Measurements from ENCODE around the gene FETUB. TPM values are rescaled to one million over a fixed set of nuclear protein-coding genes. Genes with fewer than 3 reads are reported as not detected.

FETUB gene
- total and polyA plus RNA-seq, 4 donors: not detected

DNA sequence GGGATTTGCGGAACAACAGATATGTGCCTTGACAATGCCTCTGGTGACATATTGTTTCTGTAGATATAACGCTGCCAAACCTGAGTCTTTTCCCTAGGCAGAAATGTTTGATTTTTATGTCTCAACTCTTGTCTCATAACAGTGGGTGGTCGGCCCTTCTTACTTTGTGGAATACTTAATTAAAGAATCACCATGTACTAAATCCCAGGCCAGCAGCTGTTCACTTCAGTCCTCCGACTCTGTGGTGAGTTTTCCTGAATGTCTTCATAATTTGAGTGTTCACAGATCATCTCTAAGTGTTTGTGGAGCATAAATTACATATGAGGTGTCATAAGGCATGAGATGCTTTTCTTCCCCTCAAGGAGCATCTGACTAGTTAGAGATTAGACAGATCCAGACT lies 5.9 kb downstream of the FETUB start:
- no peak for ATAC-seq (ENCODE audit: insufficient read depth, low FRiP score)
- DNase-seq: no peak
- Histone ChIP-seq H3K27ac (ENCODE audit: low read depth in 1 of 2, low read length in 1 of 2) (no peak overlapping the region), H3K36me3 (ENCODE audit: control insufficient read depth in 4 of 4, insufficient read depth in 4 of 4, low read length in 4 of 4) (no peaks in the 10 kb centered on the region), H3K9me3 (ENCODE audit: control insufficient read depth in 4 of 4, insufficient read depth in 3 of 4, low read length in 3 of 4) (peaks cover 0 to 1% (median 0%) of the 10 kb centered on the region in 4 donors), H3K27me3 (ENCODE audit: control insufficient read depth in 3 of 3, insufficient read depth in 3 of 3, low read length in 2 of 3) (peaks cover 0 to 16% (median 0%) of the 10 kb centered on the region in 3 donors), H3K4me3 (no peak overlapping the region), H3K4me1 (ENCODE audit: control insufficient read depth in 5 of 5, insufficient read depth in 5 of 5, low read length in 5 of 5) (no peaks in the 10 kb centered on the region), H3K9ac (ENCODE audit: insufficient read depth in 1 of 2, low read length in 2 of 2) (no peak overlapping the region)
- WGBS, 2 donors: 90 to 94% methylated on average over 4 of the region's 4 CpGs
- TF ChIP-seq, protein P1, sequence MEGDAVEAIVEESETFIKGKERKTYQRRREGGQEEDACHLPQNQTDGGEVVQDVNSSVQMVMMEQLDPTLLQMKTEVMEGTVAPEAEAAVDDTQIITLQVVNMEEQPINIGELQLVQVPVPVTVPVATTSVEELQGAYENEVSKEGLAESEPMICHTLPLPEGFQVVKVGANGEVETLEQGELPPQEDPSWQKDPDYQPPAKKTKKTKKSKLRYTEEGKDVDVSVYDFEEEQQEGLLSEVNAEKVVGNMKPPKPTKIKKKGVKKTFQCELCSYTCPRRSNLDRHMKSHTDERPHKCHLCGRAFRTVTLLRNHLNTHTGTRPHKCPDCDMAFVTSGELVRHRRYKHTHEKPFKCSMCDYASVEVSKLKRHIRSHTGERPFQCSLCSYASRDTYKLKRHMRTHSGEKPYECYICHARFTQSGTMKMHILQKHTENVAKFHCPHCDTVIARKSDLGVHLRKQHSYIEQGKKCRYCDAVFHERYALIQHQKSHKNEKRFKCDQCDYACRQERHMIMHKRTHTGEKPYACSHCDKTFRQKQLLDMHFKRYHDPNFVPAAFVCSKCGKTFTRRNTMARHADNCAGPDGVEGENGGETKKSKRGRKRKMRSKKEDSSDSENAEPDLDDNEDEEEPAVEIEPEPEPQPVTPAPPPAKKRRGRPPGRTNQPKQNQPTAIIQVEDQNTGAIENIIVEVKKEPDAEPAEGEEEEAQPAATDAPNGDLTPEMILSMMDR (IDR thresholded peaks at IDR 0.05; ENCODE audit: control extremely low read depth, extremely low read depth): no peak

DNA sequence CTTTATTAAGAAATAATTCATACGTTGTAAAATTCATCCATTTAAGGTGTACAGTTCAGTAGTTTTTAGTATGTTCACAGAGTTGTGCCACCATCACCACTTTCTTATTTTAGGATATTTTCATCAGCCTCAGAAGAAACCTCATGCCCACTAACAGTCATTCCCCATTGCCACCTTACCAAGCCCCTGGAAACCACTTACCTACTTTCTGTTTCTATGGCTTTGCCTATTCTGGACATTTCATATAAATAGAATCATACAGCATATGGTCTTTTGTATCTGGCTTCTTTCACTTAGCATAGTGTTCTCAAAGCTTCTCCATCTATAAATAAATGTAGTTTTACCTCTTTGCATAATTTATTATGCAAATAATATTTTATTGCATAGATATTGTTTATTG lies 6.6 kb downstream of the FETUB start:
- DNase-seq: no peak
- WGBS, 2 donors: 80 to 83% methylated on average over 1 of the region's 1 CpG
- ATAC-seq (ENCODE audit: insufficient read depth, low FRiP score): no peak
- H3K27ac ChIP-seq (ENCODE audit: low read depth in 1 of 2, low read length in 1 of 2): no peak overlapping the region
- H3K9me3 ChIP-seq (ENCODE audit: control insufficient read depth in 4 of 4, insufficient read depth in 3 of 4, low read length in 3 of 4): peaks cover 0 to 1% (median 0%) of the 10 kb centered on the region in 4 donors
- H3K27me3 ChIP-seq (ENCODE audit: control insufficient read depth in 3 of 3, insufficient read depth in 3 of 3, low read length in 2 of 3): peaks cover 0 to 14% (median 0%) of the 10 kb centered on the region in 3 donors
- no peak overlapping the region for H3K9ac ChIP-seq (ENCODE audit: insufficient read depth in 1 of 2, low read length in 2 of 2)
- H3K4me1 ChIP-seq (ENCODE audit: control insufficient read depth in 5 of 5, insufficient read depth in 5 of 5, low read length in 5 of 5): no peaks in the 10 kb centered on the region
- H3K4me3 ChIP-seq: no peak overlapping the region
- TF ChIP-seq, protein P1 (IDR thresholded peaks at IDR 0.05; ENCODE audit: control extremely low read depth, extremely low read depth): no peak
- no peaks in the 10 kb centered on the region for H3K36me3 ChIP-seq (ENCODE audit: control insufficient read depth in 4 of 4, insufficient read depth in 4 of 4, low read length in 4 of 4)

DNA sequence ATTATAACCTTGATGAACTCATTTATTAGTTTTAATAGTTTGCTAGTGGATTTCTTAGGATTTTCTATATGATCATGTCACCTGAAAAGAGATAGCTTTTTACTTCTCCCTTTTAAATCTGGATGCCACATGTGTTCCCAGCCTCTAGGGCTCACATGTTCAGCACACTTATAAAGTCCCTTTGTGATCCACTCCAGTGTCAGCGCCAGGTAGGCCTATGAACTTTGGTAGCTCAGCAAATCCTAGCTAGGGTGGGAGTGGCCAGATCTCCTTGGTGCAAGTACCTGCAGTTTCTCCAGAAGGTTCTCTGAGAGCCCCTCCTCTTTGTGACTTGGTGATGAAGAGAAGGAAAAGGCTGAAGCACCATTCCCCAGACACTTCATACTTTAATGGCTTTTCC lies 8.7 kb downstream of the FETUB start:
- Histone ChIP-seq H3K9me3 (ENCODE audit: control insufficient read depth in 4 of 4, insufficient read depth in 3 of 4, low read length in 3 of 4) (no peaks in the 10 kb centered on the region), H3K4me1 (ENCODE audit: control insufficient read depth in 5 of 5, insufficient read depth in 5 of 5, low read length in 5 of 5) (no peaks in the 10 kb centered on the region), H3K27me3 (ENCODE audit: control insufficient read depth in 3 of 3, insufficient read depth in 3 of 3, low read length in 2 of 3) (peaks cover 0 to 2% (median 0%) of the 10 kb centered on the region in 3 donors), H3K9ac (ENCODE audit: insufficient read depth in 1 of 2, low read length in 2 of 2) (no peak overlapping the region), H3K4me3 (no peak overlapping the region), H3K27ac (ENCODE audit: low read depth in 1 of 2, low read length in 1 of 2) (no peak overlapping the region), H3K36me3 (ENCODE audit: control insufficient read depth in 4 of 4, insufficient read depth in 4 of 4, low read length in 4 of 4) (no peaks in the 10 kb centered on the region)
- TF ChIP-seq, protein P1 (IDR thresholded peaks at IDR 0.05; ENCODE audit: control extremely low read depth, extremely low read depth): no peak
- DNase-seq (no peak), ATAC-seq (ENCODE audit: insufficient read depth, low FRiP score) (no peak)
- WGBS, 2 donors: 86 to 91% methylated on average over 1 of the region's 1 CpG

DNA sequence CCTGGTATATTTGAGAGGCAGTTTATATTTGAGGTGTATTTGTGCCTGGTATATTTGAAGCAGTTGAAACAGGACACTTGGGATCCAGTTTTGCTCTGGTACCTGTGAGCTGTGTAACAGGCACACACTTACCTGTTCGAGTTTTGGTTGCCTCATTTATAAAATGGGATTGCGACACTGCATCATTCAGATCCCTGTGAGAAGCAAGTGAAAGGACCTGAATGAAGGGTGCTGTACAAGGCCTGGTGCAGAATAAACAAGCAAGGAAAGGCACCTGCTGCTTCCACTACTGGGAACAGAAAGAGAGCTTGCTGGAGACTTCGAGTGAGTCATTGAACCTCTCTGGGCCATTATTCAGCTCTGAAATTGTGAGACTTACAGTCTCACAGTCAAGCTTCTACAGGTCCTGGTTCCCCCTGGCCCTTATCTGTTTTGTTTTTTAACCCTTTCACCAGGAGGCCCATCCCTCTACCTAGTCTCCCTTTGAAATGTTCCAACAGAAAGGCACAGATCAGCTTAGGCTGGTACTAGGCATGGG lies 11.5 kb downstream of the FETUB start:
- Histone ChIP-seq H3K4me3 (no peak overlapping the region), H3K27me3 (ENCODE audit: control insufficient read depth in 3 of 3, insufficient read depth in 3 of 3, low read length in 2 of 3) (no peaks in the 10 kb centered on the region), H3K9me3 (ENCODE audit: control insufficient read depth in 4 of 4, insufficient read depth in 3 of 4, low read length in 3 of 4) (no peaks in the 10 kb centered on the region), H3K36me3 (ENCODE audit: control insufficient read depth in 4 of 4, insufficient read depth in 4 of 4, low read length in 4 of 4) (no peaks in the 10 kb centered on the region), H3K4me1 (ENCODE audit: control insufficient read depth in 5 of 5, insufficient read depth in 5 of 5, low read length in 5 of 5) (no peaks in the 10 kb centered on the region), H3K27ac (ENCODE audit: low read depth in 1 of 2, low read length in 1 of 2) (no peak overlapping the region), H3K9ac (ENCODE audit: insufficient read depth in 1 of 2, low read length in 2 of 2) (no peak overlapping the region)
- TF ChIP-seq, protein P1 (IDR thresholded peaks at IDR 0.05; ENCODE audit: control extremely low read depth, extremely low read depth): no peak
- DNase-seq (no peak), ATAC-seq (ENCODE audit: insufficient read depth, low FRiP score) (peak; percentile 17)
- WGBS, 2 donors: 64 to 81% methylated on average over 3 of the region's 3 CpGs
